H1 (cell line): Measurements from ENCODE around the gene PARD6B. TPM values are rescaled to one million over a fixed set of nuclear protein-coding genes. Genes with fewer than 3 reads are reported as not detected.

ENCODE experiments used
- ASH2L ChIP-seq: fragments of 200-600, 300-600 bp; sonication (generic); IDR thresholded peaks from one replicate; pipeline ENCODE4 v1.7.1; 2017; ENCODE audit warnings: low read length
- EZH2 ChIP-seq: fragments of 200-600 bp; sonication (generic); IDR thresholded peaks from 2 replicates; pipeline ENCODE4 v1.7.1; 2012; ENCODE audit warnings: low read depth, mild to moderate bottlenecking, moderate library complexity, low read length, inconsistent platforms; ENCODE audit not compliant: severe bottlenecking
- KDM5A ChIP-seq: fragments of 200-600 bp; IDR thresholded peaks from 2 replicates; pipeline ENCODE4 v1.7.1; 2012; ENCODE audit warnings: mild to moderate bottlenecking, low read length, inconsistent platforms, mixed read lengths
- NANOG ChIP-seq: IDR thresholded peaks from 2 replicates; pipeline ENCODE4 v1.6.1; 2011; ENCODE audit warnings: low read length, low read depth, mild to moderate bottlenecking, inconsistent platforms; ENCODE audit not compliant: insufficient read depth, poor library complexity, severe bottlenecking
- RAD21 ChIP-seq, 2 experiments: IDR thresholded peaks in 1 of 2; conservative IDR thresholded peaks in 1 of 2; 2 replicates each; pipeline ENCODE4 v1.6.1; 2011; ENCODE audit warnings: low read depth in 2 of 2, low read length in 2 of 2, improper control_type of control experiment in 1 of 2, inconsistent platforms in 1 of 2, mild to moderate bottlenecking in 1 of 2, moderate library complexity in 1 of 2
- polyA plus RNA-seq, 7 experiments: library from polyadenylated mRNA; depleted of rRNA in 3 of 7; stranded (reverse) in 5 of 7; unstranded in 2 of 7; fragments of >200 nt in 5 of 7; fragments of 200-250 nt in 2 of 7; gene quantifications; 1 replicate in 5 of 7; 2 replicates in 1 of 7; 4 replicates in 1 of 7; pipeline versions ENCODE4 v1.2.1 to v1.2.3, GENCODE V29; 2011 to 2013; ENCODE audit warnings: missing spikeins in 2 of 7, mixed read lengths in 2 of 7
- total RNA-seq: library from RNA; stranded (reverse); fragmentation: NEBNext Ultra II Directional; extraction: Animal tissue kit (Norgen Biotek cat#: 25700); gene quantifications from 2 replicates; pipeline ENCODE4 v1.2.1, GENCODE V29; 2021
- TF ChIP-seq, protein P1 (sequence below): IDR thresholded peaks from 2 replicates; pipeline ENCODE4 v1.6.1; 2012; ENCODE audit warnings: low read length, inconsistent platforms

The PARD6B gene
- total and polyA plus RNA-seq, 2 of the 8 experiments (the other 6 are each of a cell fraction or from before 2014, with no cell fraction given), result 5.2 to 34.1 TPM

DNA sequence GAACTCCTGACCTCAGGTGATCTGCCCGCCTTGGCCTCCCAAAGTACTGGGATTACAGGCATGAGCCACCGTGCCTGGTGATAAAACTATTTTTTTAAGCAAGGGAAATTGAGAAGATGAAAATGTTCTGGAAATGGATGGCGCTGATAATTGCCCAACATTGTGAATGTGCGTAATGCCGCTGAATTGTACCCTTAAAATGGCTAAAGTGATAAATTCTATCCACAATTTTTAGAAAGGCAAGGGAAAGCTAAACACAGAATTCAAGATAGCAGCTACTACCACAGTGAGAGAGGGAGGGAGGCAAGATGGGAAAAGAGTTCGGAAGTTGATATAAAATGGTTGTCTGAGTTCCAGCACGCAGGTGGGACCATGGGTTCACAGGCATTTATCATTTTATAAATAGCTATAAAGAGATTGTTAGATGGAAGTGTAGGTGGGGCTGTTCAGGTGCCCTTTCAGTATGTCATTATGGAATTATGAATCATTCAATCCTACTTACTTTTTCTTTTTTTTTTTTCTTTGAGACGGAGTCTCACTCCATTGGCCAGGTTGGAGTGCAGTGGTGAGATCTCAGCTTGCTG, 48.3 kb upstream of the PARD6B start (continued):
- TF ChIP-seq RAD21 (IDR thresholded peaks at IDR 0.05 in 1 of 2, conservative IDR thresholded peaks at IDR 0.05 in 1 of 2; ENCODE audit: low read depth in 2 of 2, low read length in 2 of 2), result no peak
- no peak for TF ChIP-seq NANOG
- no peak for TF ChIP-seq ASH2L
- no peak for TF ChIP-seq KDM5A
- TF ChIP-seq, protein P1, sequence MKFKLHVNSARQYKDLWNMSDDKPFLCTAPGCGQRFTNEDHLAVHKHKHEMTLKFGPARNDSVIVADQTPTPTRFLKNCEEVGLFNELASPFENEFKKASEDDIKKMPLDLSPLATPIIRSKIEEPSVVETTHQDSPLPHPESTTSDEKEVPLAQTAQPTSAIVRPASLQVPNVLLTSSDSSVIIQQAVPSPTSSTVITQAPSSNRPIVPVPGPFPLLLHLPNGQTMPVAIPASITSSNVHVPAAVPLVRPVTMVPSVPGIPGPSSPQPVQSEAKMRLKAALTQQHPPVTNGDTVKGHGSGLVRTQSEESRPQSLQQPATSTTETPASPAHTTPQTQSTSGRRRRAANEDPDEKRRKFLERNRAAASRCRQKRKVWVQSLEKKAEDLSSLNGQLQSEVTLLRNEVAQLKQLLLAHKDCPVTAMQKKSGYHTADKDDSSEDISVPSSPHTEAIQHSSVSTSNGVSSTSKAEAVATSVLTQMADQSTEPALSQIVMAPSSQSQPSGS, result no peak
- TF ChIP-seq EZH2, result no peak
